ENCODE data around the gene TMEM63B. TPM values are rescaled to one million over a fixed set of nuclear protein-coding genes. Genes with fewer than 3 reads are reported as not detected.
"Not testable (repeated sequence)": the region's sequence is repeated elsewhere in the genome, so short reads cannot be mapped to it uniquely, and the experiment has no call there.

The TMEM63B gene
- 10 to 100 TPM; 16.0 to 17.8 TPM for total RNA-seq

DNA sequence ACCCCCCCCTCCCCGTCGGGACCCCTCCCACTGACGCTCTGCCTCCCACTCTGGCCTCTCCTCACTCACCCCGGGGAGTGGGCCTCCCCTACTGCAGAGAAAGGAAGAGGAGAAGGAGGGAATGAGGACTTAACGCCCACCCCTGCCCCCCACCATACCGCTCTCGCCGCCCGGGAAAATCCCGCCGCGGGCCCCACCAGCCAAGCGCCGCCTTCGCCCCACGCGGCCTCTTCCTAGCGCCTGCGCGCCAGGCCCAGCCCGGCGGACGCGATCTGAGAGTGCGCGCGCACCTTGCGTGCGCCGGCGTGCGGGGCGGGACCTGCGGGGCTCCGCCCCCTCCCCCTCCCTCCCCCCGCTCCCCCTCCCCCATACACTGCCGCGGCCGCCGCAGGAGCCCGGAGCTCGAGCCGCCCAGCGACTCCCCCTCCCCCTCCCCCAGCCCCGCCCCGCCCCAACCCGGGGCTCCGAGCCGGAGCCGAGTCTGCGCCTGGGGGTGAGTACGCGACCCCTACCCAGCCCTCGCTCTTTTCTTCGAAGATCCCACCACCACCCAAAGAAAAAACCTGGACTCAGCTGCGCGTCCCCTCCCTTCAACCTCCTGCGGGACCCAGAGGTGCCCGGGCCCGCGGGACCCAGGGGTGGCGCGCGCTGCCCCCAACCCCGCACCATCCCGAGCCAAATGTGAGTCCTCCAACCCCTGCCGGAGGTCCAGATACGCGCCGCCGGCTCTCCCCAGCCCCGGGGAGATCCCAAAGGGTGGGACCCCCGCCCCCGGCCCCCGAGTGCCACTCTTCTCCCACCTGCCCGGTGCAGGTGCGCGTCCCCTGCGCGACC lies at the start of gene TMEM63B, which contains the start of gene MRPL14:
TSS of gene TMEM63B (plus strand) at position 369 of the 834 bp plus-strand sequence. CDS start 7,031 bp downstream, outside the sequence.
TSS of gene MRPL14 (minus strand) at position 267 of the 834 bp plus-strand sequence. CDS start 10,841 bp downstream, outside the sequence.
- CTCF ChIA-PET, result no interaction called here
- POLR2A ChIA-PET, result interaction anchor here (0.5 kb wide), 1 partner anchor 1290 kb away, joined by 3 read pairs; no protein-coding TSS in a partner anchor

DNA sequence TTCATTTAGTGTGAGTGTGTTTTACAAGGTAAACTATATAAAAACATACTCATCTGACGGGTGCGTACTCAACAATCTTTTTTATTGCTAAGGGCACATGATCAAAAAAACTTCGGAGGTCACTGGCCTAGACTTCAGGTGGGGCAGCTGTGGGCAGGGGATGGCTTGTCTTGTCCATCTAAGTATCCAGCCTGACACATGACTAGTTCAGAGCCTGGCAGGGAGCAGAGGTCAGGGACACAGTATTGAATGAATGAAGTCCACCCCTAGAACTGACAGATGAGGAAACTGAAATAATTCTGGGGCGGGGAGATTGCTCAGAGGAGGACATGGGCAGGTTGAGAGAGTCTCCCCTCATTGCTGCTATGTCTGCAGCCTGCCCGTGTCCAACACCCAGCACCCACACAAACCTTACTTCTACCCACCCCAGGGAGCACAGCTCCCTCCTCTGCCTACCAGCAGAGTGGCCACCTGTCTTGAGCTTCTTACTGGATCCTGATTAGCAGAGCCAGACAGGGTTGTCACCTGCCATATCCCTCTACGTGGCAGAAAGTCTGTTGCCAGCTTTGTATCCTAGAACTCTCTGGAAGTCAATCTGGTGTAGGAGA lies 49.0 kb upstream of the TMEM63B start:
- ChIA-PET CTCF (interaction anchor here (0.6 to 3.8 kb wide), 21 partner anchors 11 to 440 kb away, joined by 3 to 30 read pairs (median 4); partner anchors contain the start of gene VEGFA), POLR2A (no interaction called here)

DNA sequence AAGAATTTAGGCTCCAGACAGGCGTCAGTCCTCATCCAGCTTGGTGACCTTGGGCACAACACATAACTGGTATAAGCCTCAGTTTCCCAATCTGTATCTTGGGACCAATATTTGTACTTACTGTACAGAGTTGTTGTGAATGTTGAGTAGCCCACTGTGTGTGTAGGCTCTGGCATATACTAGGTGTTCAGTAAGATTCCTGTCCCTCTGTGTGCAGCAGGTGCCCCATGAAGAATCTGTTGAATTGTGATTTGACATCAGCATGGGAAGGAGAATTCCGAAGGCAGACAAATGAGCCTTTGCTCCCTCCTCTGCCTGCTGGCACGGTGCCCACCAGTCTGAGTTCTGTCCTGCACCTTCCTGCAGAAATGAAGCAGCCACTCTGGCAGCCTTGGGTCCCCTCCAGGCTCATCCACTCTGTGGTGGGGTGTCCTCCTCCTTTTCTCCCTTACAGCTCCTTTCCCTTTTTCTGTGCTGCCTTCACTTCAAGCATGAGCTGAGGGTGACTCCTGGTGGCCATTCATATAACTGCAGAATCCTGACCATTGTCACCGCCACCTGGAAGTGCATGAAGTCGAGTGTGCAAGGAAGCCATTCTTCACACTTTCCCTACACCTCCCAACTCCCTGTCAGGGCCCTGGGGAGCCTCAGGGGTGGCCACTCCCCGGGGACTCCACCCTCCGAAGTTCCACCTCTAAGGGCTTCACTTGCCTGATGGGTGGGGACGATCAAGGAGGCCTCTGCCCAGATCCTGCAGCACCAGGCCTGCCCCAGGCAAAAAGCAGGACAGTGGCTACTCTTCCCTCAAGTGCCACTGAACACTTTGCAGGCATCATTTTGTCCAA lies 48.3 kb upstream of the TMEM63B start:
- CTCF ChIA-PET, result interaction anchor here (0.6 to 3.8 kb wide), 21 partner anchors 9 to 440 kb away, joined by 3 to 30 read pairs (median 4); partner anchors contain the start of gene VEGFA
- POLR2A ChIA-PET, result no interaction called here

DNA sequence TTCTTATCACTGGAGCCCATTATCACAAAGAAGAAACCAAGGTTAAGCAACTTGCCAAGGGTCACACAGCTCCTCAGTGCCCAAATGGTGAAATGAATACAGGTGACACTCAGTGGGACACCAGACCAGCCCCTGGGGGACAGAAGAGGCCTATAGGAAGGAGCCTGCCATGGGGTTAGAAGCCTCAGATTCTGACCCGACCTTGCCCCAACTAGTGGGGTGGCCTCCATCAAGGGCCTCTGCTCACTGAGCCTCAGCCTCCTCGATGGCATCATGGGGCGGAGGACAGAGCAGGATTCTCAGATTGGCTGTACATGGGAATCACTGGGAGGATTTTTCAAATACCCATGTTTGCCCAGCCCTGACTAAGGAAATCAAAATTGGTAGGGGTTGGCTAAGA lies 47.7 kb upstream of the TMEM63B start:
- POLR2A ChIA-PET, result no interaction called here
- CTCF ChIA-PET, result interaction anchor here (0.6 to 3.8 kb wide), 12 partner anchors 8 to 414 kb away, joined by 3 to 30 read pairs (median 5); partner anchors contain the start of gene VEGFA

DNA sequence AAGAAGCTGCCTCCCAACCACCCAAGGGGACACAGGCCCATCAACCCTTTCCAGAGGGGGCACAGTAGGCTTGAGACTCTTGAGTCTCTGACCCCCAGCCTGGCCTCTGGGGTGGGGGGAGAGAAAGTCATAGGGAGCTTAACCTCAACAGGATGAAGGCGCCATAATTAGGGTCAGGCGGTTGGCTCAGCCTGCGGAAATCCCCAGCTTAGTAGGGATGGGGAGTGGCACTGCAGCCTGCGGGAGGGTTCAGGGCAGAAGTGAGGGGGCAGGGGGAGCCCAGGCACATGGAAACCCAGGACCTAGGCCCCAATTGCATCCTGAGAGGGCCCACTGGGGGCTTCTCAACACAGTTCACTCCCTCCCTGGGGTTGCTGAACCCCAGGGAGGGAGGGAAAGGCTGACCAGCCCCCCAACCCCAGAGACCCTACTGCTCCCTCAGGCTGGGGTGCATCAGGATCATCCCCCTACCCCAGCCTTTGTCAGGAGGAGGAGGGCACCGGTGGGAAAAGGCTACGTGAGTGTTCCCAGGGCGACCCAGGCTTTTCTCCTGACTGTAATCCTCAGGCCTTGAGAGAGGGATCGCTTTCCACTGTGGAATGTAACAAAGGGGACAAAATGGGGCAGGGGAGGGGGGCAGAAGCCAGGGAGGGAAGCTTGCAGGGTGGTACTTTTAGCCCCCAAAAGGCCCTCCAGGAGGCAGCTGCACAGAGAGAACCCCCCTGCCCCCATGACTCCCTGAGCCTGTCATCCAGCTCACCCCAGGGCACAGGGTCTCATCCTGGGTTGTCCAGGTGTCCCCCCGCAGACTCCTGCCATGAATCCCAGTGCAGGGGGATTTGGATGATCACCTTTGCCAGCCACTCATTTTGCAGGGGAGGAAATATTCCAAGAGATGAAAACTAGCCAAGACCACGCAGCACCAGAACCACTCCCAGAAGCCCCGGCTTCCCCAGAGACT lies 46.5 kb upstream of the TMEM63B start:
- ChIA-PET POLR2A (no interaction called here), CTCF (interaction anchor here (0.7 to 3.8 kb wide), 4 partner anchors 16 to 415 kb away, joined by 3 to 30 read pairs (median 14); partner anchors contain the start of gene VEGFA)

DNA sequence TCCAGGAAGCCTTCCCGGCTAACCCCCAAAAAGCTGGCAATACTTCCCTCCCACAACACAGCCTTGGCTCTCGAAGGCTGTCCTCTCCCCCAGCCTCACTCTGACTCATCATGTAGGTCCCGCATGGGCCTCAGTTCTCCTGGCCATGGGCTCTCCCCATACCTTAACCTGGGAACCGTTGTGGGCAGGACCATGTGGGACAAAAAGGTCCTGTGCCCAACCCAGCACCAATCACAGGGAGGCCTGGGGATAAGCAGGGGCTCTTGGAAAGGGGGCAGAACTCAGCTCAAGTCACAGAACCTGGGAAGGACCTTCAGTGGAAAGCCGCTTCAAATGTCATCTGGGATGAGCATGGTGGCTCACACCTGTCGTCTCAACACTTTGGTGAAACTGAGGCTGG lies 45.6 kb upstream of the TMEM63B start:
- CTCF ChIA-PET, result interaction anchor here (1.0 kb wide), 1 partner anchor 361 kb away, joined by 3 read pairs; no protein-coding TSS in a partner anchor

DNA sequence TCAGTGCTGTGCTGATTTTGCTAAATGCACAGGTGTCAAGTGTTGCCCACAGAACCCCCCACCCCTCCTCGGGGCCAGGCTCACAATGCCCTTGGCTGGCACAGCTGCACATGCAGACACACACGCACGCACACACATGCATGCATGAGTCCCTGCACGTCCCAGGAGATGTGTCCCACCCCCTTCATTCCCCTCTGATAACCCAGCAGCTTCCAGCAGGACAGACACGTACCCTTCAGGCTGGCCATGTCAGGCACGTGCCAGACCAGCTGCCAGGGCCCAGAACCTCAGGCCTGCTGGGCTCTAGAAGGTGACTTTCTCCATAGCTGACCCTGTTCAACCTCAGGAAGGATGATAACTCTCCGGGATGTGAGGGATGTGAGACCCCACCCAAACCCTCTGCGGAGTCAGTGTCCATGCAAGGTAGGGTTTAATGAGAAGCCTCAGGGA lies 44.5 kb upstream of the TMEM63B start:
- POLR2A ChIA-PET, result interaction anchor here (0.6 kb wide), 1 partner anchor 415 kb away, joined by 3 read pairs; no protein-coding TSS in a partner anchor
- CTCF ChIA-PET, result interaction anchor here (1.2 kb wide), 1 partner anchor 313 kb away, joined by 3 read pairs; the partner anchor contains the start of gene VEGFA

More for the DNA sequence above, 45.6 kb upstream of the TMEM63B start:
- POLR2A ChIA-PET, result no interaction called here

DNA sequence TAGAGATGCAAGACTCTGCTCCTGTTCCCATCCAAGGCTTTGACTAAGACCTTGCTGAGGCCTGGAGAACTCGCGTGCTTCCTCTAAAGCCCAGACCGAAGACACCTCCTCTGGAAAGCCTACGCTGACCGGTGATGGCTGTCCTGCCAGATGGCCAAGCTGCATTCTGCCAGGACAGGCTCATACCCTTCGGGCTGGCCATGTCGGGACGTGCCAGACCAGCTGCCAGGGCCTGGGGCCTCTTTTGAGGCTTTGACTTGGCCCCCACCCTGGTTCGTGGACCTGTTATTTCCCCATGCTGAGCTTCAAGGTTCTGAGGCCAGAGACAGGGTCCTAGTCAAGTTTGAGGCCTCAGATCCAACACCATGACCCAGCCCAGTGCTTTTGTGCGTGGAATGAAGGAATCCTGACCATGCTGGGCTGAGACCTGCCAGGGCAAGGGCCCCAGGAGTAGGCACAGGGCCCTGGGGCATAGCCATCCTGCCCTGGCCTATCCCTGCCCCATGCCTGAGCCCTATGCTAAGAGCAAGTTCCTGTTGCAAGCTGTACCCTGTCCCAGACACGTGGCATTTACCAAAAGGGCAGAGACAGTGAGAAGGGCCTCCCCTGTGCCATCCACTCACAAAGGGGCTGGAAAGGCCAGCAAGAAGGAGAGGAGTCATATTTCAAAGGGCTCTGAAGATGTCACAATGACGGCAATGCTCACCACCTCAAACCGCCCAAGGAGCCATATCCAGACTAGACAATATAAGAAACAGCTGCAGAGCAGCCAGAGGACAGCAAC lies 42.9 kb upstream of the TMEM63B start:
- ChIA-PET CTCF (interaction anchor here (1.1 to 3.8 kb wide), 5 partner anchors 10 to 416 kb away, joined by 3 to 15 read pairs (median 4); partner anchors contain the start of gene VEGFA), POLR2A (interaction anchor here (0.6 kb wide), 1 partner anchor 314 kb away, joined by 3 read pairs; the partner anchor contains the start of gene VEGFA)

DNA sequence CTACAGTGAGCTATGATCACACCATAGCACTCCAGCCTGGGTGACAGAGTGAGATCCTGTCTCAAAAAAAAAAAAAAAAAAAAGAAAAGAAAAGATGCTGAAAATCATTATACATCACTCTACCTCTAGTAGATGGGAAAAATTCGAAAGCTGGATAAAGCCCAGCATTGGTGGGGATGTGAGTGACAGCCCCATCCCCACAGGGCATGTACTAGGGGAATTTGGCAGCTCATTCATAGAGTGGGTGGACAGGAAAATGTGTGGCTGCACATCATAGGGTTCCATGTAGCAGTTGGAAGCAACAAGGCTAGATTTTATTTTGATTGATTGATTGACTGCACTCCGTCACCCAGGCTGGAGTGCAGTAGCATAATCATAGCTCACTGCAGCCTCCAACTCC lies 42.1 kb upstream of the TMEM63B start:
- ChIA-PET POLR2A (interaction anchor here (0.6 to 0.7 kb wide), 2 partner anchors 151 to 315 kb away, joined by 3 to 6 read pairs; partner anchors contain the start of gene VEGFA), CTCF (interaction anchor here (1.1 to 3.8 kb wide), 4 partner anchors 11 to 417 kb away, joined by 4 to 15 read pairs (median 8); no protein-coding TSS in a partner anchor)

DNA sequence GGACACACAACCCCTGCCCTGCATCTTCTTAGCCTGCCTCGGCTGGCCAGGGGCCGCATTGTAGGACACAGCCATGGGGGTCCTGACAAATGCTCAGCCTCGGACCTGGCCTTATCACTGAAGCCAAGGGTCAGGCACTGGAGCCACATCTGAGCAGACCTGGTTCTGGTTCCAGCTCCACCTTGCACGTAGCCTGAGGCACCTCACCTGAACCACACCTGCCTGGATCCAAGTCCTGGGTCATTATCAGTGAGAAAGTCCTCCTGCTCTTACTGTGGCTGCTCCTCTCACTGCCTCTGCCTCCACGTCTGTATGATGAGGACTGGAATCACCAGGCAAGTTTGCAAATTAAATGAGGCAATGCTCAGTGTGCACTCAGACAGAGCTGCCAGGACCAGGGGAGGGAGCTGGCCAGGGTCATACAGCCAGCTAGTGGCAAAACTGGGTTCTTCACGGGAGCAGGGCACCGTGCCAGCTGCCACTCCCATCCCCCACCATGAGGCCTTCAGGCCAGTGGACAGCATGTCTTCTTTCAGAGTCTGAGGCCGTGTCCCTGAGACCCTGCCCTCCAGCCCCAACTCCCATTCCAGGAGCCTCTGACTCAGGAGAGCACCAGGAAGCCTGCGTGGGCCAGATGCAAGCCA lies 40.3 kb upstream of the TMEM63B start:
- POLR2A ChIA-PET, result no interaction called here
- CTCF ChIA-PET, result interaction anchor here (1.1 to 3.8 kb wide), 2 partner anchors 8 to 13 kb away, joined by 3 to 15 read pairs; no protein-coding TSS in a partner anchor

DNA sequence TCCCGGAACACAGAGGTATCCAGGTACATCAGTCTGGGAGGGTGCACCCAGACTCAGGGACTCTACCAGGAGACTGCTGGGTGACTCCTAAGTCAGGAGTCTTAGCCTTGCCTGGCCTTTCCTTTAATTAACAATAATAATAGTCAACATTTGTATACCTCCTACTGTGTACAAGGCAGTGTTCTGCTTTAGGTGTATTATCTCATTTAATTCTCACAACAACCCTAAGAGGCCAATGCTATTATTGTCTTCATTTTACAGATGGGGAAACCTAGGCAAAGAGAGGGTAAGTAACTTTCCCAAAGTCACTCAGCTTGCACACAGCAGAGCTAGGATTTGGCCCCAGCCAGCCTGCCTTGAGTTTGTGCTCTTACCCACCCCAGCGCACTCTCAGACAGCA lies 39.7 kb upstream of the TMEM63B start:
- ChIA-PET POLR2A (no interaction called here), CTCF (interaction anchor here (1.1 to 3.8 kb wide), 2 partner anchors 8 to 13 kb away, joined by 3 to 15 read pairs; no protein-coding TSS in a partner anchor)

DNA sequence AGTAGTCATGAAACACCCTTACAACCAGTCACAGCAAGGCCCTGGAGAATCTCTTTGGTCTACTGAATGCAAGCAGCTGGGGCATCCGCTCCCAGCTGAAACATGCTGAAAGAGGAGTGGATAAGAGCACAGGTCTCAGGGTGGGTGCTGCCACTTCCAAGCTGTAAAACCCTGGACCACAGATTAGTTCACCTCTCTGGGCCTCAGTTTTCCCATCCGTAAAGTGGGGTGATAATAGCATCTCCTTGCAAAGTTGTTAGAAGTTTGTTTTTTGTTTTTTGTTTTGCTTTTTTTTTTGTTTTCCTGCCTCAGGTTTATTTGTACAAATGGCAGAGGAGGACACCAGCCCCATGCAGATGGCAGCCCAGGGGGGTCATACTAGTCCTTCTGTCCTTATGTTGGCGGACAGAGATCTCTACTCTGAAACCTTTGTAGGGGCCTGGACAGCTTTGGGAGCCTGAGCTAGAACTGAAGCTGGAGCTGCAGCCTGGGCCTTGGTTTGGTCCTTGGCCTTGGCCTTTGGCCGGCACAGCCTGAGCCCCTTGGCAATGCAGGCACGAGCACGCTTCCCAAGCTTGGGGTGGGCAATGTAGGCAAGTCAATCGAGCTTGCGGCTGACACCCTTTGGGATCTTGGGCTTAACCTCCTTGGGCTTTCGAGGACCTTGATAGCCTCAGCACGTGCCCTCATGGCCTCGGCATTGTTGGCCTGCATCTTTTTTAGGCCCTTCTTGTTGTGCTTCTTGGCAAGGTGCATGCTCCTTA lies 38.3 kb upstream of the TMEM63B start:
- ChIA-PET POLR2A (no interaction called here), CTCF (interaction anchor here (0.8 to 1.4 kb wide), 2 partner anchors 8 to 11 kb away, joined by 3 to 4 read pairs; no protein-coding TSS in a partner anchor)

DNA sequence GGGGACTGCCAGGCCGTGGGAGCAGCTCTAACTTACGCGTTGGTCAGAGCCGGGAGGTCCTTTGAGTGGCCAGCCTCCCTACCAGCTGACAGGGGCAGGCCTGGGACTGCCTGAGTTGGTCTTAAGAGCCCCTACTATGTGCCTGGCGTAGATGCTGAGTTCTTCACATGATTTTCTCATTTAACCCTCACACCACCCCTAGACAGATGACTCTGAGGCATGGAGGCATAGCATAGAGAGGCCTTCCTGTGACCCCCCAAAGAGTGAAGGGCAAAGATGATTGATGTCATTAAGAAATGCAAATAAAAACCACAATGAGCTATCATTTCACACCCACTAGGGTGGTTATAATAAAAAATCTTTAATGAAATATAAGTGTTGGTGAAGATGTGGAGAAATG lies 36.9 kb upstream of the TMEM63B start:
- POLR2A ChIA-PET, result no interaction called here
- CTCF ChIA-PET, result no interaction called here

DNA sequence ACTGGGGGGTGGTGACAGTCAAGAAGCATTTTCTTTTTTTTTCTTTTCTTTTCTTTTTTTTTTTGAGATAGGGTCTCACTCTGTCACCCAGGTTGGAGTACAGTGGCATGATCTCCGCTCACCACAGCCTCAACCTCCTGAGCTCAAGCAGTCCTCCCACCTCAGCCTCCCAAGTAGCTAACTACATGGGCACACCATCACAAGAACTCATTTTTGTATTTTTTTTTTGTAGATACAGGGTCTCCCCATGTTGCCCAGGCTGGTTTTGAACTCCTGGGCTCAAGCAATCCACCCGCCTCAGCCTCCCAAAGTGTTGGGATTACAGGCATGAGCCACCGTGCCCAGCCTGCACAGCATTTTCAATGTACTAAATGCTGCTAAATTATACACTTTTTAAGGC lies 36.0 kb upstream of the TMEM63B start:
- POLR2A ChIA-PET, result not testable (repeated sequence)
- CTCF ChIA-PET, result interaction anchor here (0.6 to 1.9 kb wide), 2 partner anchors 12 to 1820 kb away, joined by 4 to 5 read pairs; no protein-coding TSS in a partner anchor

Data from activated CD8-positive, alpha-beta memory T cell treated with anti-CD3 and anti-CD28 coated beads for 36 hours (primary cell).